Ishikawa (cell line): ENCODE data around the gene YY1AP1.
A peak's percentile ranks its signal among the peaks of the same experiment; 100 is the strongest.

ENCODE experiments used
- CEBPB ChIP-seq: IDR thresholded peaks from 2 replicates; pipeline ENCODE4 v1.6.1; 2012
- CREB1 ChIP-seq: IDR thresholded peaks from 2 replicates; pipeline ENCODE4 v1.6.1; 2012; ENCODE audit warnings: low read depth
- EGR1 ChIP-seq: IDR thresholded peaks from 2 replicates; pipeline ENCODE4 v1.6.1; 2012
- NFIC ChIP-seq: IDR thresholded peaks from 2 replicates; pipeline ENCODE4 v1.6.1; 2012
- RAD21 ChIP-seq: IDR thresholded peaks from 2 replicates; pipeline ENCODE4 v1.6.1; 2012; ENCODE audit warnings: low read depth
- TCF12 ChIP-seq: IDR thresholded peaks from 2 replicates; pipeline ENCODE4 v1.6.1; 2012; ENCODE audit warnings: low read depth
- YY1 ChIP-seq: IDR thresholded peaks from 2 replicates; pipeline ENCODE4 v1.6.1; 2012; ENCODE audit warnings: low read depth
- TF ChIP-seq, protein P1 (sequence below): IDR thresholded peaks from 2 replicates; pipeline ENCODE4 v1.6.1; 2012
- TF ChIP-seq, protein P2 (sequence below): IDR thresholded peaks from 2 replicates; pipeline ENCODE4 v1.6.1; 2012; ENCODE audit warnings: low read depth, mild to moderate bottlenecking

- TF ChIP-seq TCF12 (no peak), YY1 (no peak), CEBPB (peak; percentile 39; the same call in 1 of the 2 replicates), NFIC (no peak; the same call in 1 of the 2 replicates), RAD21 (no peak), EGR1 (no peak), CREB1 (no peak)
- TF ChIP-seq, protein P1, sequence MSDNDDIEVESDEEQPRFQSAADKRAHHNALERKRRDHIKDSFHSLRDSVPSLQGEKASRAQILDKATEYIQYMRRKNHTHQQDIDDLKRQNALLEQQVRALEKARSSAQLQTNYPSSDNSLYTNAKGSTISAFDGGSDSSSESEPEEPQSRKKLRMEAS, result no peak
- TF ChIP-seq, protein P2, sequence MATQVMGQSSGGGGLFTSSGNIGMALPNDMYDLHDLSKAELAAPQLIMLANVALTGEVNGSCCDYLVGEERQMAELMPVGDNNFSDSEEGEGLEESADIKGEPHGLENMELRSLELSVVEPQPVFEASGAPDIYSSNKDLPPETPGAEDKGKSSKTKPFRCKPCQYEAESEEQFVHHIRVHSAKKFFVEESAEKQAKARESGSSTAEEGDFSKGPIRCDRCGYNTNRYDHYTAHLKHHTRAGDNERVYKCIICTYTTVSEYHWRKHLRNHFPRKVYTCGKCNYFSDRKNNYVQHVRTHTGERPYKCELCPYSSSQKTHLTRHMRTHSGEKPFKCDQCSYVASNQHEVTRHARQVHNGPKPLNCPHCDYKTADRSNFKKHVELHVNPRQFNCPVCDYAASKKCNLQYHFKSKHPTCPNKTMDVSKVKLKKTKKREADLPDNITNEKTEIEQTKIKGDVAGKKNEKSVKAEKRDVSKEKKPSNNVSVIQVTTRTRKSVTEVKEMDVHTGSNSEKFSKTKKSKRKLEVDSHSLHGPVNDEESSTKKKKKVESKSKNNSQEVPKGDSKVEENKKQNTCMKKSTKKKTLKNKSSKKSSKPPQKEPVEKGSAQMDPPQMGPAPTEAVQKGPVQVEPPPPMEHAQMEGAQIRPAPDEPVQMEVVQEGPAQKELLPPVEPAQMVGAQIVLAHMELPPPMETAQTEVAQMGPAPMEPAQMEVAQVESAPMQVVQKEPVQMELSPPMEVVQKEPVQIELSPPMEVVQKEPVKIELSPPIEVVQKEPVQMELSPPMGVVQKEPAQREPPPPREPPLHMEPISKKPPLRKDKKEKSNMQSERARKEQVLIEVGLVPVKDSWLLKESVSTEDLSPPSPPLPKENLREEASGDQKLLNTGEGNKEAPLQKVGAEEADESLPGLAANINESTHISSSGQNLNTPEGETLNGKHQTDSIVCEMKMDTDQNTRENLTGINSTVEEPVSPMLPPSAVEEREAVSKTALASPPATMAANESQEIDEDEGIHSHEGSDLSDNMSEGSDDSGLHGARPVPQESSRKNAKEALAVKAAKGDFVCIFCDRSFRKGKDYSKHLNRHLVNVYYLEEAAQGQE, result no peak
Measured at GRCh38 chr1:155650231-155650757, 38.3 kb downstream of the YY1AP1 start.
